Prostate gland (tissue), 2 donors: Measurements from ENCODE around the gene FSD1L. TPM values are rescaled to one million over a fixed set of nuclear protein-coding genes. Genes with fewer than 3 reads are reported as not detected.

Experiments
- DNase-seq: peaks from one replicate; pipeline ENCODE4 v3.0.0-alpha.2; 2019; ENCODE audit warnings: low spot score
- H3K27ac ChIP-seq, 2 donors: fragments of 200-600 bp; sonication (generic); 2 replicates each; pipeline ENCODE4 v1.5.1; 2017 to 2019
- H3K27me3 ChIP-seq: fragments of 200-600 bp; sonication (generic); replicated peaks from 2 replicates; pipeline ENCODE4 v1.5.1; 2019; ENCODE audit not compliant: insufficient read depth
- H3K36me3 ChIP-seq, 2 donors: fragments of 200-600 bp; sonication (generic); 1 replicate in 1 of 2; 2 replicates in 1 of 2; pipeline versions ENCODE4 v1.5.1 to v1.8.1; 2017 to 2019
- H3K4me1 ChIP-seq: fragments of 200-600 bp; sonication (generic); replicated peaks from 2 replicates; pipeline ENCODE4 v1.5.1; 2019
- H3K4me3 ChIP-seq, 2 donors: fragments of 200-600 bp; sonication (generic); 2 replicates each; pipeline ENCODE4 v1.5.1; 2017 to 2019
- H3K9me3 ChIP-seq: fragments of 200-600 bp; sonication (generic); 2 replicates; pipeline ENCODE4 v1.5.1; 2017
- POLR2A ChIP-seq: fragments of 450-650 bp; IDR thresholded peaks from one replicate; pipeline ENCODE4 v1.6.1; 2016; ENCODE audit warnings: antibody characterized with exemption, mild to moderate bottlenecking
- POLR2AphosphoS5 ChIP-seq: sonication (generic); formaldehyde crosslinking; IDR thresholded peaks from one replicate; pipeline ENCODE4 v1.6.1; 2017; ENCODE audit warnings: antibody characterized with exemption
- WGBS: methylation state at CpG from one replicate; pipeline ENCODE4 v1.1.5; 2018; 5-methylcytosine and 5-hydroxymethylcytosine counted together
- intact Hi-C: fragments of 100-400 bp; cut with DNase I; formaldehyde crosslinking; loops from one replicate; pipeline ENCODE4 v1.14.2; 2022
- total RNA-seq, 2 donors: library from RNA; depleted of rRNA; stranded (reverse); fragments of >200 nt; gene quantifications; one replicate each; pipeline ENCODE4 v1.1.0, GENCODE V29; 2016
- TF ChIP-seq, protein P1 (sequence below), 4 experiments: fragments of 200-600 bp in 2 of 4; fragments of 450-650 bp in 2 of 4; sonication (generic) in 2 of 4; IDR thresholded peaks; 1 replicate in 3 of 4; 2 replicates in 1 of 4; pipeline ENCODE4 v1.5.1; 2016 to 2019; ENCODE audit warnings: antibody characterized with exemption in 4 of 4, mild to moderate bottlenecking in 2 of 4, moderate library complexity in 2 of 4

Gene FSD1L
- total RNA-seq, result 1 to 10 TPM; 1.6 to 4.8 TPM

DNA sequence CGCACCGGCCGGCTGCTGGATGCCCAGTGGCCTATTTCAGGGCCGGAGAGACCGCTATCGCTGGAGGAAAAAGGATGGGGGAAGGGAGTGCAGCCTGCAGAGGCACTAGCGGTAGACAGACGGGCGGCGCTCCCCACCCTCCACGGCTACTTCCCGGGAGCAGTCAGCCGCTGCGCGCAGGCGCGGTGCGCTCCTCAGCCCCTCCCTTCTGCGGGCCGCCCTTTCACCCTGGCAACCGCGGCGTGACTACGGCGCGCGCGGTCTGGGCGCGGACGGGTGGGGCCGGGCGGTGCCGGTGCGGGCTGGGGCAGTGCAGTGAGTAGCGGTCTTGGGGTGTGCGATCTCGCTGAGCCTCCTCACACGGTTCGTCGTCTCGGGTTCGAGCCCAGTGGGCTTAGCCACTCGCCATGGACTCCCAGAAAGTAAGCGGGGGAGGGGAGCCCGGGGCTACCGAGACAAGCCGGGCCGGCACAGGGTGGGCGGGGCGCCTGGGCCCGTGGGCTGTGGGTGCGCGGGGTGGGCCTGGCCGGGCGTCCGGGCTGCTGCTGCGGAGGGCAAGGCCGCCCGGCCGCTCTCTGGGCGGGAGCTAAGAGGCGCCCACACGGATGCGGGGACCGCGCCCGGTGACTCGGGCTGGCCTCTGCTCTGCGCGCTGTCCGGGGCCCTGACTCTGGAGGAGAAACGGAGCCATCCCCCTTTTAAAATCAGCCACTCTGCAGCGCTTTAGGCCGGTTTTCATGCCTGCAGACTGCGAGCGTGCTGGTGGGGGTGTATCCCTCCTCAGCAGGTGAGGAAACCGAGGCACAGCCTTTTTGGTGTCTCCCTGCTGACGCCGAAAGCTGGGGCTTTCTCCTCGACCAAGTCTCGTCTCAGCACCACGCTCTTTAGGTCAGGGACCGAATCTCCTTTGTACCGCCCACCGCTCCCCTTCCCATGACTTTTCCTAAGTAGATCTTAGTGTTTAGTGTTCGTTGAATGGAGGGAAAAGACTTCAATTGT is at the start of gene FSD1L:
Gene FSD1L (plus strand): TSS at position 221 of the 999 bp plus-strand sequence. CDS start 187 bp downstream, at position 408.
- TF ChIP-seq POLR2AphosphoS5, result peak; percentile 70
- no peak for TF ChIP-seq POLR2A
- TF ChIP-seq, protein P1, sequence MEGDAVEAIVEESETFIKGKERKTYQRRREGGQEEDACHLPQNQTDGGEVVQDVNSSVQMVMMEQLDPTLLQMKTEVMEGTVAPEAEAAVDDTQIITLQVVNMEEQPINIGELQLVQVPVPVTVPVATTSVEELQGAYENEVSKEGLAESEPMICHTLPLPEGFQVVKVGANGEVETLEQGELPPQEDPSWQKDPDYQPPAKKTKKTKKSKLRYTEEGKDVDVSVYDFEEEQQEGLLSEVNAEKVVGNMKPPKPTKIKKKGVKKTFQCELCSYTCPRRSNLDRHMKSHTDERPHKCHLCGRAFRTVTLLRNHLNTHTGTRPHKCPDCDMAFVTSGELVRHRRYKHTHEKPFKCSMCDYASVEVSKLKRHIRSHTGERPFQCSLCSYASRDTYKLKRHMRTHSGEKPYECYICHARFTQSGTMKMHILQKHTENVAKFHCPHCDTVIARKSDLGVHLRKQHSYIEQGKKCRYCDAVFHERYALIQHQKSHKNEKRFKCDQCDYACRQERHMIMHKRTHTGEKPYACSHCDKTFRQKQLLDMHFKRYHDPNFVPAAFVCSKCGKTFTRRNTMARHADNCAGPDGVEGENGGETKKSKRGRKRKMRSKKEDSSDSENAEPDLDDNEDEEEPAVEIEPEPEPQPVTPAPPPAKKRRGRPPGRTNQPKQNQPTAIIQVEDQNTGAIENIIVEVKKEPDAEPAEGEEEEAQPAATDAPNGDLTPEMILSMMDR (IDR thresholded peaks at IDR 0.05), result peak in 2 of 4 experiments; percentile 35 to 39
- Histone ChIP-seq H3K27ac (peak within 1 kb of the TSS; percentile 60 to 64), H3K9me3 (no peaks in the 10 kb centered on the region), H3K36me3 (no peaks in the 10 kb centered on the region), H3K4me1 (no peaks in the 10 kb centered on the region), H3K27me3 (no peaks in the 10 kb centered on the region), H3K4me3 (peak within 1 kb of the TSS; percentile 57 to 92)
- DNase-seq, result peak; percentile 86
- WGBS, result under 1% methylated on average over 78 of the region's 87 CpGs
- intact Hi-C loops, result no loop called here

DNA sequence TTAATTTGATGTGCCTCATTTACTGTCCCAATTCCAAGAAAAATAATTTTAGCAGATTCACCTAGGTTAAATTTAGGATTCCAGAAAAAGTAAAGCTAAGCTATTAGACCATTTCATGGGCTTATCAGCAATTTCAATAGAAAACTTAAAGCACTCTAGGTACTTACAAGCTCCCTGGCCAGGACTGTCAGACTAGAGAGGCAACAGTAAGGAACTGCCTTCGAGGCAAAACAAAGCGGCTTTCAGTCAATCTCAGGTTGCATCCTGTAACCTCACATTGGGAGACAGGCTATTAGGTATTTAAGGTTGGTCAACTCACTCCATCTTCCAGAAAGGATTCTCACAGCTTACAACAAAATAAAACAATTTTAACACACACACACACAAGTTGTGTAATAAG is 48.7 kb upstream of the FSD1L start:
- 75% methylated on average over 2 of the region's 2 CpGs for WGBS
- TF ChIP-seq, protein P1 (IDR thresholded peaks at IDR 0.05), result no peak
- TF ChIP-seq POLR2A (no peak), POLR2AphosphoS5 (no peak)
- no peaks in the 10 kb centered on the region for H3K36me3 ChIP-seq
- H3K4me1 ChIP-seq, result no peaks in the 10 kb centered on the region
- intact Hi-C loops, result loop anchor here (10.0 kb wide), 1 partner anchor 154 kb away; the partner anchor contains the start of gene SLC44A1
- H3K27ac ChIP-seq, result no peak overlapping the region
- H3K9me3 ChIP-seq, result no peaks in the 10 kb centered on the region
- no peak for DNase-seq
- H3K27me3 ChIP-seq, result no peaks in the 10 kb centered on the region
- no peak overlapping the region for H3K4me3 ChIP-seq

DNA sequence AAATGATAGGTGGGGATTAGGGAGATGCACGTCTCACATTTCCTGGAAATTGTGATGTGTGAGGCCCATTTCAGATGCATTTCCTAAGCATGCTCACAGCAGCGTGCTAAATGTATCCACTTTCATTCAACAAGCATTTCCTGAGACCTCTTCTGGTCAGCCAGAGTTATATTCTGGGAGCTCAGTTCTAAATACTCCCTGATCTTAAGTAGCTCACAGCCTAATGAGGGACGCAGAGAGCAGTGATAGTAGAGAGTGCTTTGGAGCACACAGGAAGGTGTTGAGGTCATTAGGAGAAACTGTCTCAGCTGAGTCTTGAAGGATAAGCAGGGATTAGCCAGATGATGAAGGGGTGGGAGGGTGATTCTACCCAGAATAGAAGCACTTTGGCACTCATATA is 46.2 kb upstream of the FSD1L start:
- no peaks in the 10 kb centered on the region for H3K36me3 ChIP-seq
- DNase-seq, result no peak
- no peaks in the 10 kb centered on the region for H3K27me3 ChIP-seq
- intact Hi-C loops, result no loop called here
- 62% methylated on average over 3 of the region's 3 CpGs for WGBS
- H3K4me1 ChIP-seq, result no peaks in the 10 kb centered on the region
- no peak overlapping the region for H3K4me3 ChIP-seq
- TF ChIP-seq POLR2AphosphoS5 (no peak), POLR2A (no peak)
- TF ChIP-seq, protein P1 (IDR thresholded peaks at IDR 0.05), result no peak
- H3K27ac ChIP-seq, result no peak overlapping the region
- H3K9me3 ChIP-seq, result no peaks in the 10 kb centered on the region

DNA sequence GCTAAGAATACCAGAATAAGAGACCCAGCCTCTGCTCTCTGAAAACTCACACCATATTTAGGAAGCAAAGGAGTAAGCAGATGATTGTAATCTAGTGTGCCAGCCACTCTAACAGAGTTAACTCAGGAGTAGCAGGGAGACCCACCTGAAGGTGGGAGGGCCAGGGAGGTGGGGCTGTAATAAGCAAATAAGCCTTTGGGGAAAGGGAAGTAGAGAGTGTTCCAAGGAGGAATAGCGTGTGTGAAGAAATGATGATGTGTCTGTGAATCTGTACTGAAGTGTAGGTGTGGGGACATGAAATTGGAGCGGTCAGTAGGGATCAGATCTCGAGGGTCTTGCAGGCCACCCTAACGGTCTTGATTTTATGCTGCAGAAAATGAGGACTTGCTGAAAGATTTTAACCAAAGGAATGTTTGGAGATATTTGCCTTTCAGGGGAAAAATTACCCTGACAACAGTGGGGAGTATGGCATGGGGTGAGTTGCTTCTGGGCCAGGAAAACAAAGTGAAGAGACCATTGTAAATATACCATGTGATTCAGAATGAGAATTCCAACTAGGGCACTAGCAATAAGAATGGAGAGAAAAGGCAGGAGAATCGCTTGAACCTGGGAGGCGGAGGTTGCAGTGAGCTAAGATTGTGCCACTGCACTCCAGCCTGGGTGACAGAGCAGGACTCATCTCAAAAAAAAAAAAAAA is 44.1 kb upstream of the FSD1L start:
- TF ChIP-seq POLR2AphosphoS5 (no peak), POLR2A (no peak)
- TF ChIP-seq, protein P1 (IDR thresholded peaks at IDR 0.05), result no peak
- DNase-seq, result no peak
- intact Hi-C loops, result no loop called here
- WGBS, result 69% methylated on average over 6 of the region's 6 CpGs
- H3K36me3 ChIP-seq, result no peaks in the 10 kb centered on the region
- no peak overlapping the region for H3K27ac ChIP-seq
- H3K4me3 ChIP-seq, result no peak overlapping the region
- H3K4me1 ChIP-seq, result no peaks in the 10 kb centered on the region
- H3K9me3 ChIP-seq, result no peaks in the 10 kb centered on the region
- H3K27me3 ChIP-seq, result no peaks in the 10 kb centered on the region
